T-helper 9 cell (primary cell): Measurements from ENCODE around the gene FAM221B.
A peak's percentile ranks its signal among the peaks of the same experiment; 100 is the strongest.

Source experiments
- DNase-seq: peaks from one replicate; pipeline ENCODE4 v3.0.0-alpha.2; 2020

Gene FAM221B

GRCh38 chr9:35847792-35848572 lies 19.4 kb upstream of the FAM221B start:
- DNase-seq: no peak

DNA sequence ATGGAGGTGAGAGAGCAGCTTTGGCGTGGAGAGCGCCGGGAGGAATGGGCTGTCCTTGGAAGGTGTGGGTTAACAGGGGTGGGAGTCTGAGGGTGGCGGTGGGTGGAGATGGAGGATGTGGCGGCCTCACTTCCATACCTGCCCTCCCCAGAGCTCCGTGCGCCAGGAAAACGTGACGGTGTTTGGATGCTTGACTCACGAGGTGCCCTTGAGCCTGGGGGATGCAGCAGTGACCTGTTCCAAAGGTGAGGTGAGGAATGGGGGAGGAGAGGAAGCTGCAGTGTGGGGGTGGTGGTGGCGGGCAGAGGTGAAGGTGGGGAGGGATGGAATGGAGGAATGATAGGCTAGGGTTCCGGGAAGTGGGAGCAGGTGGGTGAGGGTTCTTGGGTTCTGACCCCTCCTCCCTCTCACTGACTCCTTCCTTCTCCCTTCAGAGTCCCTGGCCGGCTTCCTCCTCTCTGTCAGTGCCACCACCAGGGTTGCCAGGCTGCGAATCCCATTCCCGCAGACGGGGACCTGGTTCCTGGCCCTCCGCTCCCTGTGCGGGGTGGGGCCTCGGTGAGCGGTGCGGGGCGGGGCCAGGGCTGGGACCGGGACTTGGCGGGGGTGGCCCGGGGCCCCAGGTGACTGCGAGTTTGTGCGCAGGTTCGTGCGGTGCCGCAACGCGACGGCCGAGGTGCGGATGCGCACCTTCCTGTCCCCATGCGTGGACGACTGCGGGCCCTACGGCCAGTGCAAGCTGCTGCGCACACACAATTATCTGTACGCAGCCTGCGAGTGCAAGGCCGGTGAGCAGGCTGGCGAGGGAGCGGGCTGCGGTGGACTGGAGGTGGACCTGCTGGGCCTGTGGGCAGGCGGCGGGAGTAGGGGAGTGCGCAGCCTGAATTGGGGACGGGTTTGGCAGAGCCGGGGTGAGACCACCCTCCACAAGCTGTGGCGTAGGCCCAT lies 17.6 kb upstream of the FAM221B start:
- DNase-seq: no peak

DNA sequence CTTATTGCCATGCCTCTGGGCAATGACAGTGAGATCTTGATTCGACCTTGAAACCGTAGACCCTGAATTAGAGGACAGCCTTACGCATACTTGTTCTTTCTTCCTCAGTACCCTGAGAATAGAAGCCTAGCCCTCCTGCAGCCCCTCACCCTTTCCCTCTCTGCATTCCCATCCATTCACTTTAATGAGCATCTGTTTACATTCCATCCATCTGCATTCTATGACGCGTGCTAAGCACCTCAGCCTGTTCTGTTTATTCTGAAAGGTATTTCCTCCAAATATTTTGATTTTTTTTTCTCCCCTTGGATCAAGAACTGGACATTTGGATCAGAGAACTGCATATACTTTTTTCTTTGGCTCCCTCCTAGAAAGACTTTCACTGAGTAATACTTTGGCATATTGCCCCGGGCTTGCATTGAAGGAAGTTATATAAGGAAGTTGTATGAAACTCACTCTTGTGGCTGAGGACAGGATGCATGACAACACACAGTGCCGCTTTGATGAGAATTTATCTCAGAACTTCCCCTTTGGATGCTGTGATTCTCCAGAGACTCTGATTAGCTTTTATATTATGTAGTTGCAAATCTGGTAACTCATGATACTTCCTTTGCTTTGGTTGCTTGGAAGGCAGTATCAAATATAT lies 16.2 kb upstream of the FAM221B start:
- peak; percentile 12 for DNase-seq

- no peak for DNase-seq
Measured at GRCh38 chr9:35842795-35843194, 14.3 kb upstream of the FAM221B start.

GRCh38 chr9:35842020-35842745 lies 13.7 kb upstream of the FAM221B start:
- no peak for DNase-seq

DNA sequence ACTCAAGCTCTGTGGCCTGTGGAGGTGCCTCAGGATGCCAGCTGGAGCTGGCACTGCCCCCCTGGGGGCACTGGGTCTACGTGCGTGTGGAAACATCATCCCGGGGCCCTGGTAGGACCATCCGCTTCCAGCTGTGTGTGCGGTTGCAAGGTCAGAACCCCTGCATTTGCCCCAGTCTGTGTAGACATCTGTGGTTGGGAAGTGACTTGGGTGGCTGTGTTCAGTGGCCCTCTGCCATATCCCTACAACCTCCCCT lies 13.0 kb upstream of the FAM221B start:
- no peak for DNase-seq

- no peak for DNase-seq
Measured at GRCh38 chr9:35840881-35841644, 12.5 kb upstream of the FAM221B start.

DNA sequence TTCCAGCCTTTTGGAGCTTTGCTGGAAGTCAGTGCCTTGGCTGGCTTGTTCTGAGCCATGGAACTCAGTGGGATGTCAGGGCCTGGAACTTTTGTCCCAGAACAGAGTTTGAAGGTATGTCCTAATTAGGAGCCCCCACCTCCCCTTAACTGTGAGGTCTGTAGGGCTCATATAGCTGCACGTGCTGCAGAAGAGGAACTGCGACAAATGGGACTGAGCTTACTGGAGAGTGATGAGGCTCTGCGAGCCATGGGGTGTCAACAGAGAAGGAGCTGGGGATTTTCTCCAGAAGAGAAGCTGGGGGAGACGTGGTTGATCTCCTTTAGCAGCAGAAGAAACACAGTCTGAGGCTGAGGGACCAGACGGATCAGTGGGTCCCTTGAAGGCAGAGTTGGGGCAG lies 11.4 kb upstream of the FAM221B start:
- no peak for DNase-seq

DNA sequence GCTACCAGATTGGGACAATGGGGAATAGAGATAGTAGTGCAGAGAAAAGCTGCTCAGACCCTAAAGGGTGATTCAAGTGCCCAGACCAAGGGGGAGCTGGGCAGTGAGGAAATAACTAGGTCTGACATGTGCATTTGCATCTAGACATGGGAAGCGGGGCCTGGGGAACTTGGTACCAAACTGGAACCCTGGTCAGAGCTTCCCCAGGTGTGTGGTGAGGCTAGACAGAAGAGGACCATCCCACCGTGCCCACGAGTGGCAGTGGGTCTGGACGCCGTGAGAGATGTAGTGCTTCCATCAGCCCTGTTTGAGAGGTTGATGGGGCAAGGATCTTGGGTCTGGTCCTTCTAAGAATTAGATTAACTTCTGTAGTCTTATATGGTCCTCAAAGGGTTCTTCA lies 8.1 kb upstream of the FAM221B start:
- DNase-seq: no peak

DNA sequence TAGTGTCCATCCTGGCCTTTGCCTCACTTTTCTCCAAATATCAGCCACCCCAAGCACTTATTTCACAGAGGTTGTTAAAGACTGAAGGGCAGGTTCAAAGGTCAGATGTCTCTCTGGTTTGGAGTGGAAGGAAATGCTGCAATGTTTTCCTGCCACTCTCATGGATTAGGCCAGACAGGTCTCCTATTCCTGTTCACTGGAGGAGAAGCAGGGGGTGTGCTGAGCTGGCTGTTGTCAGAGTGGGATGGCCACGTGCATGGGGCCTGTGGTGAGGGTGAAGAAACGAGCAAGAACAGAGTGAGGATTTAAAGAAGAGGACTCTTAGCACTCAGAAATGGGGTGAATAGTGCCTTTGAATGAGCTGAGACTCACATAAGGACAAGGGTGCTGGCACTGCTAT lies 7.2 kb upstream of the FAM221B start:
- no peak for DNase-seq

DNA sequence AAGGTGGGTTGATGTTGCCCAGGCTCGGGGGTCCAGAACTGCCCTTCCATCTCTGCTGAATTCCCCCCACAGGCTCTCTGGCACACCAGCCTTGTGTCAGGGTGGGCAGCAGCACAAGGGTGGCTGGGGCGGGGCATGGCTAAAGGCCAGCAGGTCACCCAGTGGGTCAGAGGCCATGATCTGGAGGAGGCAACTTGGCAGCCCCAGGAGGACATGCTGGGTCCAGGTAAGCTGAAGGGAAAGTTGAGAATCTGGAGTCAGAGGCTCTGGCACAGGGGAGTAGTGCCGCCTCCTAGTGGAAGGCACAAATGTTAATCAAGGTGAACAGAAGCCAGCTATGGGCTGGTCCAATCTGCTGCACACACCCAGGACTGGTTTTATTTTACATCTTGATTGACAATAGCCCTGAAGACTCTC lies 6.7 kb upstream of the FAM221B start:
- no peak for DNase-seq

DNA sequence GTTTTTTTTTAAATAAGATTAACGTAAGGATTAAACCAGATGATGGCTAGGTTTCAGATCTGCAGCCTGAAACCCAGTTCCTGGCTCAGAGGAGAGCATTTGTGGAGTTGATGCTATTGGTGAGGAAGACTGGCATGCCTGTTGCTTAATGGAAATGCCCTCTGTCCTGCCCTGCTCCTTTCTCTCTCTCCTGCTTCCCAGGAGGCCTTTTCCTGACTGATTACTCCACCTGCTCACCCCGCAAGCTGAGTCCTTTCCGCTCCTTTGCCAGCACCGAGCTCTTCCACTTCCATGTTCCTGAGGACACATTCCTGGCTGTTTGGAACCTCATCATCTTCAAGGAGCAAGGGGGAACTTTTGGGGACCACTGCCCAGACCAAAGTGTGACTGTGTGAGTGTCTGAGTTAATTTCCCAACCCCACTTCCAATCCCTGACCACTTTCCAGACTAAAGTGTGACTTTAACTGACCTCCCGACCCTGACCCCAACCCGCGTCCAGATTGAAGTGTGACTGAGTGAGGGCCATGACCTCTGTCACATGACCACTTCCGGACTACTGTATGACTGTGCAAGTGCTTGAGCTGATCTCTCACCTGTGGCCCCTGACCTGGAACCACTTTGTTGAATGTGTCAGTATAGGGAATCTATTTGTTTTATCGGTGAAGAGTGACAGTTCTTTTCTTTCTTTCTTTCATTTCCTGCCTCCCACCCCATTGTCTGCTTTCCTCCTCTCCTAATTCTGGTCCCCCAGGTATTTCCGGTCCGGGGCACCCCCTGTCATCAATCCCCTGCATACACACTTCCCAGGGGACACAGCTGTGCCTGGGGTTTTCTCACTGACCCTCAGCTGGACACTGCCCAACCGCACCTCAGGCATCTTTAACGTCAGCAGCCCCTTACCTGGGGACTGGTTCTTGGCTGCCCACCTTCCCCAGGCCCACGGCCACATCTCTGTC lies 6.0 kb upstream of the FAM221B start:
- DNase-seq: no peak

DNA sequence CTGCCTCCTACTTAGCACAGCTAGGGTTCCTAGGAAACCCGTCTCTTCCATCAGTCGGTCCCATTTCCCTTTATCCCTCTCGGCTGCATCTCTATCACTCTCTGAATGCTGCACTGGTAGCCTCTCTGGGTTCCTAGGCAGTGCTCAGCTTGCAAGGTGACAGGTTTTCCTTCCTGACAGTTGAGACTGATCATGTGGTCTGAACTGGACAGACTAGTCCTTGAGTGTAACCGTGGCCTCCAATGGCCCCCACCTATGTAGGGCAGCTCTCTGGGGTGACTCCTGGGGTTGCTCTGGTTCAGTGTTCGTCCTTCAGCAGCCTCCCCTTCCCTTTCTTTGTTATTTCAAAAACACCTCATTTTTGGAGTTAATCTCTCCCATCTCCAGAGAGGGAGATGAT lies 4.3 kb upstream of the FAM221B start:
- no peak for DNase-seq

GRCh38 chr9:35831040-35831439 lies 2.5 kb upstream of the FAM221B start:
- no peak for DNase-seq

- DNase-seq: no peak
Measured at GRCh38 chr9:35829764-35830096, 1.2 kb upstream of the FAM221B start.

DNA sequence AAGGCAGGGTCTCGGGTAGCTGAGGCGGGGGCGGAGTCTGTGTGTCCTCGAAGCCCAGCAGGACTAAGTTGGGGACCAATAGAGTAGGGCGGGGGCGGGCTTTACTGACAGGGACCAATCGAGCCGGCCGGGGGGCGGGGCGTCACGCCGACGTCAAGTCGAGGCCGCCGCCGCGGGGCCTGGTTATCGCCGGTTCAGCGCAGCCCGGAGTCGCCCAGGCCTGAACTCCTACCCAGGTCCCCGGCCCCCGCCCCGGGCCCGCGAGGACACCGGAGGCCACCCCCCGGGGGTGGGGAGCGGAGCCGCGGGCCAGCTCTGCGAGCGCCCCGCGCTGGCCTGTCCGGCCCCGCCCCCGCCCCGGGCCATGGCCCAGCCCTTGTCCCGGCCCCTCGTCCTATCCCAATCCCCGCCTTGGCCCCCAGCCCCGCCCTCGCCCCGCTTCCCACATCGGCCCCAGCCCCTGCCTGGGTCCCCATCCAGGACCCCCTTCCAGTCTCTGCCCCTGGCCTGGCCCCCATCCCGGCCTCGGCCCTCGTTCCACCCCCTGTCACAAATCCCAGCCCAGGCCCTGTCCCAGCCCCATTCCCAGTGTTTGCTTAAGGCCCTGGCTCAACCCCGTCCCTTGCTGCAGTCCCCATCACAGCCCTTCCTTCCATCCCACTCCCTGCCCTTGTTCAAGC lies 692 bp upstream of the FAM221B start, which contains the start of gene TMEM8B:
TSS of gene TMEM8B (plus strand) at position 145 of the 680 bp plus-strand sequence. CDS start at position 365, 220 bp downstream.
- peak; percentile 95 for DNase-seq

GRCh38 chr9:35827486-35827885 lies 1.0 kb downstream of the FAM221B start:
- DNase-seq: no peak

- no peak for DNase-seq
Measured at GRCh38 chr9:35826071-35826701, 2.3 kb downstream of the FAM221B start.

DNA sequence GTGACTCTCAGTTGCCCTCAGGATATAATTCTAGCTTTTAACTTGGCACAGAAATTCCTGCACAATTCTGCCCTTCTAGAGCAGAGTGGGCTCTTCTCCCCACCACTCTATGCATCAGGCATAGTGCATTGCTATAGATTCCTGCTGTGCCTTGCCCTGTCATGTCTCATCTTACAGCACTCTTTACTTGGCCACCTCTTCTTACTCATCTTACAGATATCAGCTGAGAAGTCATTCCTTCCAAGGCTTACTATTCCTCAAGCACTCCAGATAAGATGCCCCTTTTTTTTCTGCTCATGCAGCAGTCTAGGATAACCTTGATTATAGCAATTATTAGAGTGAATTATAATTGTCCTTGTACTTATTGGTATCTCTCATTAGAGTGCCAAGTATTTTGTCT lies 5.6 kb downstream of the FAM221B start:
- DNase-seq: no peak

- DNase-seq: no peak
Measured at GRCh38 chr9:35820076-35820475, 8.5 kb downstream of the FAM221B start.
